Measurements from ENCODE around the gene VAV1. TPM values are rescaled to one million over a fixed set of nuclear protein-coding genes. Genes with fewer than 3 reads are reported as not detected.

VAV1 gene
- total RNA-seq, 1 experiment from 2014 or later = 3.0 TPM

GRCh38 chr19:6779206-6779605 lies 6.7 kb downstream of the VAV1 start:
- H3K4me3 ChIP-seq (ENCODE audit: low read length) = no peak overlapping the region
- no peaks in the 10 kb centered on the region for H3K9me3 ChIP-seq (ENCODE audit: low read length)
- BruUV-seq (replicated peaks) = no TSS peak
- no peaks in the 10 kb centered on the region for H3K9me2 ChIP-seq (replicated peaks; ENCODE audit: low read length)
- ChIA-PET CTCF (no interaction called here), POLR2A (ENCODE audit: unreplicated experiment) (no interaction called here)
- H3F3A ChIP-seq (ENCODE audit: low read length, unreplicated experiment) = no peaks in the 10 kb centered on the region
- no peaks in the 10 kb centered on the region for H3K27me3 ChIP-seq (ENCODE audit: low read length)
- H3K9ac ChIP-seq (ENCODE audit: low read length) = no peak overlapping the region
- no peak overlapping the region for H3K4me2 ChIP-seq (ENCODE audit: low read length)
- DNase-seq (no peak), ATAC-seq (no peak)
- no peaks in the 10 kb centered on the region for H3K79me2 ChIP-seq (ENCODE audit: low read length)
- TF ChIP-seq CTCF (conservative IDR thresholded peaks at IDR 0.05; ENCODE audit: low read depth, low read length) (no peak), EZH2 (IDR thresholded peaks at IDR 0.05; ENCODE audit: low read length, unreplicated experiment) (no peak), EZH2phosphoT487 (IDR thresholded peaks at IDR 0.05; ENCODE audit: borderline replicate concordance, low read length) (no peak)
- no peaks in the 10 kb centered on the region for H4K20me1 ChIP-seq (ENCODE audit: low read length)
- H3K36me3 ChIP-seq (ENCODE audit: low read depth, low read length) = no peaks in the 10 kb centered on the region
- no peak overlapping the region for H2AFZ ChIP-seq (ENCODE audit: low read length)
- intact Hi-C loops (cut with micrococcal nuclease) = no loop called here
- H3K27ac ChIP-seq (ENCODE audit: low read length) = no peak overlapping the region
- H3K4me1 ChIP-seq (ENCODE audit: insufficient read depth, low read length) = no peaks in the 10 kb centered on the region

- Histone ChIP-seq H4K20me1 (ENCODE audit: low read length) (no peaks in the 10 kb centered on the region), H3K36me3 (ENCODE audit: low read depth, low read length) (no peaks in the 10 kb centered on the region), H2AFZ (ENCODE audit: low read length) (no peak overlapping the region), H3K9ac (ENCODE audit: low read length) (no peak overlapping the region), H3K27me3 (ENCODE audit: low read length) (no peaks in the 10 kb centered on the region), H3K27ac (ENCODE audit: low read length) (no peak overlapping the region), H3F3A (ENCODE audit: low read length, unreplicated experiment) (no peaks in the 10 kb centered on the region), H3K4me3 (ENCODE audit: low read length) (no peak overlapping the region), H3K9me2 (replicated peaks; ENCODE audit: low read length) (no peaks in the 10 kb centered on the region), H3K9me3 (ENCODE audit: low read length) (no peaks in the 10 kb centered on the region), H3K4me1 (ENCODE audit: insufficient read depth, low read length) (no peaks in the 10 kb centered on the region), H3K4me2 (ENCODE audit: low read length) (no peak overlapping the region), H3K79me2 (ENCODE audit: low read length) (no peaks in the 10 kb centered on the region)
- CTCF ChIA-PET = no interaction called here
- DNase-seq (no peak), ATAC-seq (no peak)
- no TSS peak for BruUV-seq (replicated peaks)
- TF ChIP-seq EZH2 (IDR thresholded peaks at IDR 0.05; ENCODE audit: low read length, unreplicated experiment) (no peak), EZH2phosphoT487 (IDR thresholded peaks at IDR 0.05; ENCODE audit: borderline replicate concordance, low read length) (no peak), CTCF (conservative IDR thresholded peaks at IDR 0.05; ENCODE audit: low read depth, low read length) (no peak)
- intact Hi-C loops (cut with micrococcal nuclease) = no loop called here
- POLR2A ChIA-PET (ENCODE audit: unreplicated experiment) = no interaction called here
These were observed 14.9 kb downstream of the VAV1 start for GRCh38 chr19:6787393-6787792.

DNA sequence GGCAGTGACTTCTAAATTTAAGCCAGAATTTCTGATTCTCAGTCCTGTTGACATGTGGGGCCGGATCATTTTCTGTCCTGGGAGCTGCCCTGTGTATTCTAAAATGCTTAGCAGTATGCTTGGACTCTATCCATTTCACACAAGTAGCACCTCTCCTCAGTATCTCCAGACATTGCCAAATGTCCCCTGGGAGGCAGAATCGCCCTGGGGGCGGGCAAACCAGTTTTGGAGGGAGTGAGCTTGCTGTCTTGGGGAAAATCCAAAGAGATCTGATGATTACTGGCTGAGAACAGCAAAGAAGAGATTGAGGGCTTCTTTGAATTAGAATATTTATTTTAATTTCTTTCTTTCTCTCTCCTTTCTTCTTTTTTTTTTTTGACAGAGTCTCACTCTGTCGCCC lies 16.4 kb downstream of the VAV1 start:
- Histone ChIP-seq H3K4me1 (ENCODE audit: insufficient read depth, low read length) (no peaks in the 10 kb centered on the region), H3K4me2 (ENCODE audit: low read length) (no peak overlapping the region), H3F3A (ENCODE audit: low read length, unreplicated experiment) (no peaks in the 10 kb centered on the region), H2AFZ (ENCODE audit: low read length) (no peak overlapping the region), H3K27me3 (ENCODE audit: low read length) (no peaks in the 10 kb centered on the region), H3K9me3 (ENCODE audit: low read length) (no peaks in the 10 kb centered on the region), H3K9me2 (replicated peaks; ENCODE audit: low read length) (no peaks in the 10 kb centered on the region), H3K4me3 (ENCODE audit: low read length) (no peak overlapping the region), H3K9ac (ENCODE audit: low read length) (no peak overlapping the region), H3K36me3 (ENCODE audit: low read depth, low read length) (no peaks in the 10 kb centered on the region), H3K79me2 (ENCODE audit: low read length) (no peaks in the 10 kb centered on the region), H3K27ac (ENCODE audit: low read length) (no peak overlapping the region), H4K20me1 (ENCODE audit: low read length) (no peaks in the 10 kb centered on the region)
- intact Hi-C loops (cut with micrococcal nuclease) = no loop called here
- TF ChIP-seq EZH2 (IDR thresholded peaks at IDR 0.05; ENCODE audit: low read length, unreplicated experiment) = no peak
- TF ChIP-seq CTCF (conservative IDR thresholded peaks at IDR 0.05; ENCODE audit: low read depth, low read length) = no peak
- no peak for TF ChIP-seq EZH2phosphoT487 (IDR thresholded peaks at IDR 0.05; ENCODE audit: borderline replicate concordance, low read length)
- DNase-seq = no peak
- no TSS peak for BruUV-seq (replicated peaks)
- CTCF ChIA-PET = no interaction called here
- POLR2A ChIA-PET (ENCODE audit: unreplicated experiment) = interaction anchor here (0.8 kb wide), 1 partner anchor 188 kb away, joined by 3 read pairs; no protein-coding TSS in a partner anchor
- ATAC-seq = no peak
